HepG2 (cell line): ENCODE measurements around the gene PYY. TPM values are rescaled to one million over a fixed set of nuclear protein-coding genes. Genes with fewer than 3 reads are reported as not detected.
A peak's percentile ranks its signal among the peaks of the same experiment; 100 is the strongest.

Source experiments
- ADNP ChIP-seq: sonication (generic); formaldehyde crosslinking; IDR thresholded peaks from 2 replicates; pipeline ENCODE4 v1.4.0; 2020; ENCODE audit warnings: missing genetic modification reagents
- AGO2 ChIP-seq: fragments of 200-400 bp; formaldehyde crosslinking; optimal IDR thresholded peaks from 2 replicates; pipeline ENCODE3; 2017; ENCODE audit warnings: mild to moderate bottlenecking, low read depth, low read length, moderate library complexity
- AHDC1 ChIP-seq: sonication (generic); formaldehyde crosslinking; IDR thresholded peaks from 2 replicates; pipeline ENCODE4 v1.5.1; 2020; ENCODE audit warnings: mild to moderate bottlenecking, missing genetic modification reagents, borderline replicate concordance
- E2F1 ChIP-seq: sonication (generic); formaldehyde crosslinking; IDR thresholded peaks from 2 replicates; pipeline ENCODE4 v1.5.0; 2020; ENCODE audit warnings: missing genetic modification reagents
- E2F2 ChIP-seq: sonication (generic); formaldehyde crosslinking; IDR thresholded peaks from 2 replicates; pipeline ENCODE4 v1.4.0; 2020; ENCODE audit warnings: missing genetic modification reagents, borderline replicate concordance
- FOXO1 ChIP-seq: sonication (generic); formaldehyde crosslinking; IDR thresholded peaks from 2 replicates; pipeline ENCODE4 v1.4.0; 2020; ENCODE audit warnings: missing genetic modification reagents
- GLMP ChIP-seq: sonication (generic); formaldehyde crosslinking; IDR thresholded peaks from 2 replicates; pipeline ENCODE4 v1.9.0; 2021; ENCODE audit warnings: missing genetic modification reagents, mild to moderate bottlenecking, borderline replicate concordance
- MED13 ChIP-seq: sonication (generic); formaldehyde crosslinking; IDR thresholded peaks from 2 replicates; pipeline ENCODE4 v1.5.0; 2020; ENCODE audit warnings: missing genetic modification reagents
- MTA1 ChIP-seq: sonication (generic); formaldehyde crosslinking; IDR thresholded peaks from 2 replicates; pipeline ENCODE4 v1.4.0; 2020; ENCODE audit warnings: missing genetic modification reagents, mild to moderate bottlenecking, borderline replicate concordance
- NFYB ChIP-seq: sonication (generic); formaldehyde crosslinking; IDR thresholded peaks from 2 replicates; pipeline ENCODE4 v1.4.0; 2020; ENCODE audit warnings: missing genetic modification reagents
- NPAS2 ChIP-seq: sonication (generic); formaldehyde crosslinking; IDR thresholded peaks from 2 replicates; pipeline ENCODE4 v1.8.0; 2022; ENCODE audit warnings: mild to moderate bottlenecking, missing genetic modification reagents, borderline replicate concordance
- SKIL ChIP-seq: sonication (generic); formaldehyde crosslinking; IDR thresholded peaks from 2 replicates; pipeline ENCODE4 v1.8.0; 2022; ENCODE audit warnings: missing genetic modification reagents, mild to moderate bottlenecking, moderate library complexity, borderline replicate concordance
- TARDBP ChIP-seq: sonication (generic); formaldehyde crosslinking; IDR thresholded peaks from 2 replicates; pipeline ENCODE4 v1.8.0; 2022; ENCODE audit warnings: mild to moderate bottlenecking, missing genetic modification reagents
- YEATS2 ChIP-seq: sonication (generic); formaldehyde crosslinking; IDR thresholded peaks from 2 replicates; pipeline ENCODE4 v1.4.0; 2020; ENCODE audit warnings: missing genetic modification reagents, borderline replicate concordance
- ZNF441 ChIP-seq: sonication (generic); formaldehyde crosslinking; IDR thresholded peaks from 2 replicates; pipeline ENCODE4 v1.7.0; 2021; ENCODE audit warnings: missing genetic modification reagents, borderline replicate concordance
- polyA plus RNA-seq, 8 experiments: library from polyadenylated mRNA; depleted of rRNA in 3 of 8; stranded (reverse) in 7 of 8; unstranded in 1 of 8; fragments of >200 nt; fragmentation: Illumina TruSeq in 4 of 8; extraction: Trizol in 4 of 8; gene quantifications; 2 replicates each; pipeline versions ENCODE4 v1.2.1 to v1.2.3, GENCODE V29; 2011 to 2016; ENCODE audit warnings: low read depth in 4 of 8, missing spikeins in 1 of 8, mixed read lengths in 1 of 8; ENCODE audit not compliant: insufficient read depth in 1 of 8
- total RNA-seq, 5 experiments: library from RNA; depleted of rRNA; stranded (reverse); fragments of >200 nt; fragmentation: Illumina TruSeq; extraction: Trizol; gene quantifications; 2 replicates each; pipeline ENCODE4 v1.2.3, GENCODE V29; 2016; ENCODE audit warnings: low read depth in 1 of 5

Gene PYY
- total and polyA plus RNA-seq, 2 of the 13 experiments (the other 11 are each of a cell fraction or from before 2014, with no cell fraction given), result 0.25 TPM; not detected in 1

GRCh38 chr17:43976963-43977837 lies 23.5 kb upstream of the PYY start (continued):
- TF ChIP-seq E2F2 (CRISPR knock-in tag) (no peak), TARDBP (CRISPR knock-in tag) (no peak), ZNF441 (CRISPR knock-in tag) (no peak), SKIL (no peak), NPAS2 (CRISPR knock-in tag) (no peak), MTA1 (CRISPR knock-in tag) (0 out of 2 replicates have a peak, but pooled peaks have one; percentile 46), MED13 (CRISPR knock-in tag) (no peak), FOXO1 (CRISPR knock-in tag) (peak; percentile 46), ADNP (CRISPR knock-in tag) (no peak), NFYB (CRISPR knock-in tag) (no peak), AGO2 (no peak), GLMP (no peak), E2F1 (no peak), AHDC1 (0 out of 2 replicates have a peak, but pooled peaks have one; percentile 23), YEATS2 (CRISPR knock-in tag) (no peak)
